LNCaP clone FGC (cell line): Measurements from ENCODE around the gene GPR85.
"Not testable (repeated sequence)": the region's sequence is repeated elsewhere in the genome, so short reads cannot be mapped to it uniquely, and the experiment has no call there.

Experiments
- DNase-seq: peaks from one replicate; pipeline ENCODE4 v3.0.0-alpha.2; 2011; ENCODE audit warnings: low read depth
- H3K4me3 ChIP-seq: 2 replicates; pipeline ENCODE4 v1.5.1; 2011; ENCODE audit warnings: mild to moderate bottlenecking, low read depth, low read length, control low read depth
- TF ChIP-seq, protein P1 (sequence below): IDR thresholded peaks from 2 replicates; pipeline ENCODE4 v1.5.1; 2012; ENCODE audit warnings: mild to moderate bottlenecking; ENCODE audit not compliant: control insufficient read depth, insufficient read depth; ENCODE audit errors: extremely low read depth

GPR85 gene

DNA sequence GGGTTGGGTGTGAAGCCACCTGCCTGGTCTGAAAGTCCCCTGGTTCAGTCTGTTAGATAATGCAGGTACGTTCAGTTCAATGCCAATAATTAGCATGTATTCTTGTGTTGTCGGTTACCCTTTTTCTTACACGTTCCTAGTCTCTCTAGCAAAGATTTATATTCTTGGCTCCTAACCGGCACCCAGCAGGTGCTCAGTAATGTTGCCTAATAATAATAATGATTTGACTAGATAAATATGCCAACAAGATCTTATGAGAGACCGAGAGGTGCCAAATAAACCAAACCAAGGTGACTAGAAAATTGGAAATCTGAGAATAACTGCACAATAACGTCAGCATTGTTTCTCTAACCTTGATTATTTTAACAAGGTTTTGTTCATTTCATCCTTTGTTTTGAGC lies 32.8 kb upstream of the GPR85 start:
- TF ChIP-seq, protein P1, sequence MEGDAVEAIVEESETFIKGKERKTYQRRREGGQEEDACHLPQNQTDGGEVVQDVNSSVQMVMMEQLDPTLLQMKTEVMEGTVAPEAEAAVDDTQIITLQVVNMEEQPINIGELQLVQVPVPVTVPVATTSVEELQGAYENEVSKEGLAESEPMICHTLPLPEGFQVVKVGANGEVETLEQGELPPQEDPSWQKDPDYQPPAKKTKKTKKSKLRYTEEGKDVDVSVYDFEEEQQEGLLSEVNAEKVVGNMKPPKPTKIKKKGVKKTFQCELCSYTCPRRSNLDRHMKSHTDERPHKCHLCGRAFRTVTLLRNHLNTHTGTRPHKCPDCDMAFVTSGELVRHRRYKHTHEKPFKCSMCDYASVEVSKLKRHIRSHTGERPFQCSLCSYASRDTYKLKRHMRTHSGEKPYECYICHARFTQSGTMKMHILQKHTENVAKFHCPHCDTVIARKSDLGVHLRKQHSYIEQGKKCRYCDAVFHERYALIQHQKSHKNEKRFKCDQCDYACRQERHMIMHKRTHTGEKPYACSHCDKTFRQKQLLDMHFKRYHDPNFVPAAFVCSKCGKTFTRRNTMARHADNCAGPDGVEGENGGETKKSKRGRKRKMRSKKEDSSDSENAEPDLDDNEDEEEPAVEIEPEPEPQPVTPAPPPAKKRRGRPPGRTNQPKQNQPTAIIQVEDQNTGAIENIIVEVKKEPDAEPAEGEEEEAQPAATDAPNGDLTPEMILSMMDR: no peak
- peak; percentile 3 for DNase-seq
- peak overlapping the region; percentile 90 for H3K4me3 ChIP-seq

DNA sequence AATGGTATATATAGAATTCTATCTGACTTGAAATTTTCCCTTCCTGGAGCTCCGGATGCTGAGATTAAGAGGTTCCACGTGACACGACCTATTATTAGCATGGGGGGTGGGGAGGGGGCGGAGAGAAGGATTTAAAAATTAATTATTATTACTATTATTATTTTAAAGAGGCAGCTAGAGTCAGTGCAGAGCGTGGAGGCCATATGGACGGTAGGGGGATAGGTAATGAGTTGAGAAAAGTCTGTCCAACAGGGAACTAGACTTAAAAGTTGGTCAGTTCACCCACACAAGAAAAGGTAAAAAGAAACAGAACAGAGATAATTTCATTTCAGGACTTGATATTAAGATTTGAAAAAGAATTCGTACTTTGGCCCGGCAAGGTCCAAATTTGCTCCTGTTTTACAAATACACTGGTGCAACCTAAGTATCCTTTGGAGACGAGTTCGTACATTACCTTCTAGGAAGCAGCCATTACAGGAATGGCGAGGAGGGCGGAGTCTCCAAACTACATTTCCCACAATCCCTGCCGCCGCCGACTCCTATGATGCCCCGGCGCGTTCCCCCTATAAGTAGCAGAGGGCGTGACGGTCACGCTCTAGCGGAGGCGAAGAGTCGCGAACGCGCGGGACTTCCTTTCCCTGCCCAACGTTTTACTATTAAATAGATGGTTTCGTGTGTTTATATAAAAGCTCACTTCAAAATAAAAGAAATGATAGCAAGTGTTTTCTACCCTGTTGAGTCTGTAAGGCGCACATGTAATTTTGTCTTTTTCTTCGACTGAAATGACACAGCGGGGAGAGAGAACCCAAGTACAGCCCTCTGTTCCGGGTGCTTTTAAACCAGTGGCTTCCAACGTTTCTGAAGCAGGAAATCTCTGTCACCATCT lies 31.7 kb upstream of the GPR85 start, which contains the start of gene SMIM30:
SMIM30 (minus strand) TSS at position 481 of the 886 bp plus-strand sequence. CDS start 976 bp downstream, outside the sequence.
- TF ChIP-seq, protein P1: no peak
- H3K4me3 ChIP-seq: peak within 1 kb of the TSS; percentile 90
- peak; percentile 60 for DNase-seq

DNA sequence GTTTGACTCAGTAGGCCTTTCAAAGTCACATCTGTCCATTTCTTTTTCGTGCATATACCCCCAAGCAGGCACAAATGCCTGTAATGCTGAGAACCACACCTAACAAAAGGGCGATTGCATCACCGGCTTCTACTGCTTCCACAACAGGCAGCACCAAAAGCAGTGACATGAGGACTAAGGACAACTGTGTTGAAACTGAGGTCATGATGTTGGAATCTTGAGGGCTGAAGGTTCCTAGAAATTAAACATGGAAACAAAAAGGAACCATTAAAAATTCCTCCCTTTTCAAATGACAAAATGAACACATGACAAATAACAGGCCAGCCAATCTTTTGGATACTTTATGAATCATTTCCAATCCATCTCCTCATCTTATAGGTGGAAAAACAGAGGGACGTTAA lies 30.7 kb upstream of the GPR85 start:
- not testable (repeated sequence) for DNase-seq
- peak overlapping the region; percentile 90 for H3K4me3 ChIP-seq

DNA sequence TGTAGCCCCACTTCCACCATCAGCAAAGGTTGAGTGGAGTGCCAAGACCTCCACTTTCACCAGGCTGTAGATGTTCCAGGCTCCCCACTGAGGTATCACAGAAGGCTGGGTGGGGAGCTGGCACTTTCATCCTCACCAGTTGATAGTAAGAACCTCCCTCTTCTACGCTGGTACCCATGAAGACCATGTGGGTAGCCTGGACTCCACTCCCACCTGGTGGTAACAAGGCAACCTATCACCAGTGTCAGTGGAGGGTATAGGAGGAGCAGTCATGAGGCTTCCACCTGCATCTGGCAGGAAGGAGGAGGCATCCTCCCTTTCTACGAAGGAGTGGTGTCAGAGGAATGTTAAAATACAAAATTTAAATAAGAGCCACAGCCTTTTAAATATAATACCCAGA lies 27.3 kb upstream of the GPR85 start:
- TF ChIP-seq, protein P1: peak; percentile 17; the same call in 1 of the 2 replicates
- no peak for DNase-seq
- no peak overlapping the region for H3K4me3 ChIP-seq

DNA sequence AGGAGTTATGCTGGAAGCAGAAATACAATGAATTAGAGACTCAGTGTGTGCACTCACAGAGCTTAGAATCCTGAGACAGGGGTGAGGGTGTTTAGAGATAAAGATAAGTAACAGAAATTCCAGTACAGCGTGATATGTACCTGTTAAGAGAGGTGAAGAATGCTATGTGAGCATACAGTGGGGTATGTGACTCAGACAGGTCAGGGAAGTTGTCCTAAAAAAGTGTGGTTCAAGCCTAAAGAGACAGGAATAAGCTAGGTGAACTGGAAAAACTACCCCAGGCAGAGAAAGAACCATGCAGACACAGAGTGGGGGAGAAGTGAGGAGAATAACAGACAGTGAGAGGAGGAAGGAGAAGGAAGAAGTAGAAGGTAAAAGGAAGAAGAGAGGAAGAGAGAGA lies 23.1 kb upstream of the GPR85 start:
- DNase-seq: no peak

DNA sequence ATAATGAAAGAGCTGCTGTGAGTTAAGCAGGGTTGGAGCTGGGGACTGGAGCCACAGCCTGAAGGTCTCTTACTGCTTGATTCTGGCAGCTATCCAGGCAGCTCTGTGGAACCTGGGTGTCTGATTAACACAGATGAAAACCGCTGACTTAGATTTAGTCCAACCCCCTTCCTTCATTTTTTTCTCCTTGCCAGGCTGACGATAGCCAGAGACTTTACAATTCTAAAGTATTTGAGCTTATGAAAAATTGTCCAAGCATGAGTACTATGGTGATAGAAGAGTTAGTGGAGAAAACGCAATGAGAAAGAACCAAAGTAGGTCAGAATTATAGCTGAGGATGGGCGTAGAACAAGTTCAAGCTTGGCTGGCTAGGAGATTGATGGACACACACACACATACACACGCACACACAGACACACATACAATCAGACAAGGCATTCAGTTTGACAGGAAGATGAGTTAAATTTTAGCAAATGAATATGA lies 13.5 kb upstream of the GPR85 start:
- TF ChIP-seq, protein P1: no peak
- no peak overlapping the region for H3K4me3 ChIP-seq
- DNase-seq: no peak

More for the DNA sequence above, 23.1 kb upstream of the GPR85 start:
- H3K4me3 ChIP-seq: no peak overlapping the region
- TF ChIP-seq, protein P1: no peak

DNA sequence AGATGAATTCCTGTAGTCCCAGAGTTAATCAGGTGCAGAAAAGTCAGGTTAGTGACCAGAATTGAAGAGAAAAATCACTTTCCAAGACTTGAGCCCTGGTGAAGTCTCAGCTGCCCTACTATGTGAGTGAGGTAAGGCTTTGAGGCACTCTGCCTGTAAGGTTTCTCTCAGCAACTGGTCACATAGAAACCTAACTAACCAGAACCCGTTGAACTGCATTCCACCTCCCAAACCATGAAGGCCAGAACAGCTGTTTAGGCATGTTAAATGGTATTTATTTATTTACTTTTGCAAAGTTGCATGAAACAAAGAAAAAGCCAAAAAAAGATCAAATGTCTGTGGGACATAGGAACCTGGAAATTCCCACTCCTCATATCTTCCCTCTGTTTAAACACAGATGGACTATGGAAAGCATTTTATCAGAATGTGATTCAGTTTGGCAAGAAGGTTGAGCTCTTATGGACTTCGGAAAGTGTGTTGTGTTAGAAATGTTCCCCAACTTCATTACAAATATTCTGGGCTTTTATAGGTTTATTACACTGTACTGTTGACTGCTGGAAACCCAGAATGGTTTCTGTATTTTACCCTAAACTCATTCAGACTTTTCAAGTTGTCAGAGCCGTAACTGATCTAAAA lies 12.8 kb upstream of the GPR85 start:
- no peak for DNase-seq
- no peak overlapping the region for H3K4me3 ChIP-seq
- TF ChIP-seq, protein P1: no peak
